AG20443 (cell line): ENCODE measurements around the gene CTR9.

Experiments used
- DNase-seq: peaks from one replicate; pipeline ENCODE4 v3.0.0; 2012; ENCODE audit warnings: low spot score, mixed read lengths

The CTR9 gene

DNA sequence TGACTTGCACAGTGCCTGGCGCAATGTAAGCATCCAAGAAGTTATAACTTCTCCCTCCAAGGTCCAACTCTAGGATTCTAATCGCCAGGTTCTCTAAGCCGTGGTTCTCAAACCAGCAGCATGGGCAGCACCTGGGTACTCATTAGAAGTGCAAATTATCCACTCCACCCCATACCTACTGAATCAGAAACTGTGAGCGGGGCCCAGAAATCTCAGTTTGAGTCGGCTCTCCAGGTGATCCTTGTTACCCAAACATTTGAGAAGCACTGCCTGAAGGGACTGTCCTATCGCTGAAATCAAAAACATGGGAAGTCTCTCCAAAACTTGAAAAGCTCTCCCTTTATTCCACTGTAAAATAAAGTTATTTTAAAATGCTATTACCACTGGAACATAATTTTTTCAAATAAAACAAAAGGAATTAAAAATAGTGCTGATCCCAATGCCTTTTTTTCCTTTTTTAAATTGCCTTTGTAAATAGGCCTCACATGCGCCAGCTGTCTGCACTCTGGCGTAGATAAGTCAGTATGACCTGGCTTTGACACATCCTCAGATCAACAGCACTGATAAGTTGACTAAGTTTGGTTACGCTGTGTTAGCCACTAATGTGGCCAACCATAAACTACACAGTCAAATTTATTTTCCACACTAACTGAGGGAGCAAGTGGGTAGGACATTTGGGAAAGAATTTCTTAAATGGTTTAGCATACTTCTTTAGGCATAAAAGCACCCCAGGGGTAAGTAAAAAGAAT is 8.4 kb upstream of the CTR9 start:
- DNase-seq, result peak; percentile 57

DNA sequence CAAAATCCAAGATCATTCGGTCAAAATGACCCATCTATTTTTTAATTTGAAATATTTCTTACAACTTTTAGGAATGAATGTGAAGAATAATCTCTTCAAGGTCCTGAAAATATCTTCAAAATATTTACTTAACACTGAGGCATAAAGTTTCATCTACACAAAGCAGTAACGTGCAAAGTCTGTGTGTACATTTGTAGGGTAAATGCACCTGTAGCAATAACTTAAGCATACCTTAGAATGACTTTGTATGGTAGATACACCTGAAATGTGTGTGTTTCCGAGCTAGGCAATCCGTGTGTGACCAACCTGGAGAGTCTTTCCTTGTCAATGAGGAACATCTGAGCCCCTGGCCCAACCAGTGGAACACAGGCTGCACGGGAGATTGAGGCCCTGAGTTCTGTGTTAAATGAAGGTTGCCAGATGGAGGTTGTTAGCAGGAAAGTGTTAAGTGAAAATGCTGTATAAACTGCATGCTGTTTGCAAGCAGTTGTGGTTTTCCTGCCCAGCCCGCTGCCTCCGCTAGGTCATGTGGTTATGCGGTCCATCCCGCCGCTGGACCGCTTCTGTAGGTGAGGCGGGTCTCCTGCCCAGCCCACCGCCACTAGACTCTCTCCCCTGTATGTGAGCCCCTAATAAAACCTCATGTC is 7.6 kb upstream of the CTR9 start:
- no peak for DNase-seq

DNA sequence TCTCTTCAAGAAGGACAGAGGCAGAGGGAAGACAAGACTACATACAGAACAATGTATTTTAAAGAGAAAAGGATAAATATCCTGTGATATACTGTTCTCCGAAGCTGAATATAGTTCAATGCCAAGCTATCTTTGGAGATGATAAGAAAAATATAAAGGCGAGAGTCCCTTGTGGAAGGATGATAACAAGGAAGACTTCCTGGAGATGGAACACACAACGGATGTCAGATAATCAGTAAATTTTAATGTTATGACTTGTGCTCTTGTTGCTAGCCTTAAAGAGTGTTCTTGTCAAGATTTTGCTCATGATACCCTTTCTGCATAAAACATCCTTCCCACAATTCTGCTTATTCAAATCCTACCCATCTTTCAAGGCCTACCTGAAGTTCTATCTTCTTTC is 6.8 kb upstream of the CTR9 start:
- DNase-seq, result no peak

DNA sequence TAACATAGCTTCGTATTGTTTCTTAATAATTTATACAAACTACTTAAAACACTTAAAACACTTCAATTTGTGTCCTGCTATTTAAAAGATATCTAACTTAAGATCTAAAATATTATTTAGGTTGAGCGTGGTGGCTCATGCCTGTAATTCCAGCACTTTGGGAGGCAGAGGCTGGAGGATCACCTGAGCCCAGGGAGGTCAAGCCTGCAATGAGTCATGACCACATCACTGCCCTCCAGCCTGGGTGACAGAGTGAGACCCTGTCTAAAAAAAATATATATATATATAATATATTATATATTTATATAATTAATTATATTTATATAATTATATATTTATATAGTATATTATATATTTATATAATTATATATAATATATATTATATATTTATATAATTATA is 4.2 kb upstream of the CTR9 start:
- no peak for DNase-seq

DNA sequence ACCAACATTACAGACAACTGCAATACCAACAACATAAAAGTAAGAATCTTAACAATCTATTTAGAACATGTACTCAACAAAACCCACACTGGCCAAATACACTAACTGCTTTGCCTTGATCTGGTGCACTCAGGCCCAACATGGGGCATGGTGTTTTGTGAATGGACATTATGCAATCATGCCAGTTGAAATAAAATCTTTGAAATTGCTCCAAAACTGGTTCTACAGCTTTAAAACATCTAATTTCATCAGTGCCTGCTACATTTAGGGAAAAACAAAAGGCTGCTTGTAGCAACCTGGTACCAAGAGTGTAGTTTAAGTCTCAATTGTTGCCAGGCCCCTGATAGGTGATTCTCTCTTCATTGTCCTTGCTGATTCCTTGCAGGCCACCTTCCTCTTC is 3.3 kb upstream of the CTR9 start:
- no peak for DNase-seq

DNA sequence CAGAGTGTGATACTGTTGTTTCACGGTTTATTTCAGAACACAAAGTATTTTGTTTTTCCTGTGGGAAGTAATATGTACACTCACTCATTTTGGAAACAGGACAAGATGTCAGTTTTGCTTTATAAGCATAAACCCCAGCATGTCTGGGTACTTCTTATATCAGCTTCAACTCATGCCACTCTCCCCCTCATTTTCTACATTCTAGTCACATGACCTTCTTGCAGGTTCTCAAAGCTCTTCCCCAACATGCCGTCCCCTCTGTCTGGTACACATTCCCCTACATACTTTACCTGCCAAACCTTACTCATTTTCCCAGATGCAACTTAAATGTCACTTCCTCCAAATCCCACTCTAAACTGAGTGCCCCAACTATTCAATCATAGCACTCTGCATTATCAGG is 1.6 kb upstream of the CTR9 start:
- DNase-seq, result no peak

DNA sequence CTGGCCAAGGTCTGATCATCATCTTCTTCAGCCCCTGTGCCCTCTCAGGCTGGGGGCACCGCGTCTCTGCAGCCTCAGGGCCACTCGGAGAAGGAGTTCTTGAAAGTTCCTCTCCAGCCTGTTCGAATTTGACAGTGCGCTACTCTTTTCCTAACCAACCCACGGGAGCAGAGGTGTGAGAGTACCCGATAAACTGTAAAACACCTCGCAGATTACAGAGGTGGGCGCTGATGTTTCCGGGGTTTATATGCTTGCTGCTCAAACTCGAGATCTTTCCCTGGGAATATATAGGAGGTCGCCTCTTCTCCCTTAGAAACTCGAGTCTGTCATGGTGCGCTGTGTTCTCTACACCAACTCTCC is 515 bp downstream of the CTR9 start:
- DNase-seq, result no peak

DNA sequence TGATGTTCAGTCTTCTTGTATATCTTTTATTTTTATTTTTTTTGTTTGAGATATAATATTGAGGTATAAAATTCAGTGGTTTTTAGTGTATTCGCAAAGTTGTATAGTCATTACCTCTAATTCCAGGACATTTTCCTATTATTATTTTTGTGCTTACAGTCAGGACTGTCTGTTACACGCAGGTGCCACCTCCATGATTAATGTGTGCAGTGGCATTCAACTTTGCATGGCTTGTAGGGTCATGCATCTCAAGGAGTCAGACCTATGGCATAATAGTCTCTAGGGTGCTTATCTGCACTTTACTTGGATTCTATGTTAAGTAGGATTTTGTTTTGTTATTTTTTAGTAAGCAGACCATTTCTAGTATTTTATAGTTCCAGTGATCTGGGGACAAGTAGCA is 1.0 kb downstream of the CTR9 start:
- DNase-seq, result no peak

DNA sequence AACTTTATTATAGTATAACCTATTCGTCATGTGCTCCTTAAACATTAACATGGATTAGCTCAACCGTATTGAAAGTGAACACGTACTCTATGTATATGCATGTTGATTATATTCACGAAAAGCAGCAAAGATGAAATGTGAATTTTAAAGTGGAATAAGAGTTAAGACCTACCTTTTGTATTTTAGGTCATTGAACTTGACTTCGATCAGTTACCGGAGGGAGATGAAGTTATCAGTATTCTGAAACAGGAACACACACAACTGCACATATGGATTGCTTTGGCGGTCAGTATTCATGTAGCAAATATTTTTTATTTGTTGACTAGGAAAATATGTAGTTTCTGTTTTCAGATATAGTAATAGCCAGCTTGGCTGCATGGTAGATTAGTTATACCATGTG is 1.4 kb downstream of the CTR9 start:
- DNase-seq, result no peak

DNA sequence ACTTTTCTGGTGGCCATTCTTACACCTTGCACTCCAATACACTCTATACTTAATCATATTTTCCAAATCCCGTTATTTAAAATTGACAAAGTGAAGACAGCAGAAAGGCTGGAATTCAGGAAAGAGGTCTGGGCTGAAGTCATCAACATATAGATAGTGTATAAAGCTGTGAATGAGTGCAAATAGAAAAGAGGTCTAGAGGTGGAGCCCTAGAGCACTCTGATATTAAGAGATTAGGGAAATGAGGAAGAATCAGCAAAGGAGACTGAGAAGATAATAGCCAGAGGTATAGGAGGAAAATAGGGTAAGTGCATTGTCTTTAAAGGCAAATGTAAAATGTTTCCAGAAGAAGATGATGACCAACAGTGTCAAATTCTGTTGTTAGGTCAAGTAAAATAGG is 7.9 kb downstream of the CTR9 start:
- DNase-seq, result no peak

DNA sequence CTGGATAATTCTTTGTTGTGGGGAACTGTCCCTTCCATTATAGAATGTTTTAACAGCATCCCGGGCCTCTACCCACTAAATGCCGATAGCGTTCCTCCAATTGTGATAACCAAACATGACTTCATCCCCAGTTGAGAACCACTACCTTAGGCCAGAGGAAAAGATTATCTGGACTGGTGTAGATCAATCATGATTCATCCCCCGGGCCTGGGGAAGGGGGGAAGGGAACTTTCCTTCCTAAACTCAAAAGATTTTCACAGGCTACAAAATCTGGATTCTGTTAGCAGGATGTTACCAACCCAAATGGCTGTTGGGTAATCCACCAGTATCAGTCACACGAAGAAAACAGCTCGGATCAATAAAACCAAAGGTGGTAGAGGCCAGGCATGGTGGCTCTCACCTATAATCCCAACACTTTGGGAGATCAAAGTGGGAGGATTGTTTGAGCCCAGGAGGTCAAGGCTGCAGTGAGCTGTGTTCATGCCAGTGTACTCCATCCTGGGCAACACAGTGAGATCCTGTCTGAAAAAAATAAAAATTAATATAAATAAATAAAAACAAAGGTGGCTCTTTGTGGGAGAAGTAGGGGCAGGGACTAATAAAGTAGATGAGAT is 10.1 kb downstream of the CTR9 start:
- DNase-seq, result no peak

DNA sequence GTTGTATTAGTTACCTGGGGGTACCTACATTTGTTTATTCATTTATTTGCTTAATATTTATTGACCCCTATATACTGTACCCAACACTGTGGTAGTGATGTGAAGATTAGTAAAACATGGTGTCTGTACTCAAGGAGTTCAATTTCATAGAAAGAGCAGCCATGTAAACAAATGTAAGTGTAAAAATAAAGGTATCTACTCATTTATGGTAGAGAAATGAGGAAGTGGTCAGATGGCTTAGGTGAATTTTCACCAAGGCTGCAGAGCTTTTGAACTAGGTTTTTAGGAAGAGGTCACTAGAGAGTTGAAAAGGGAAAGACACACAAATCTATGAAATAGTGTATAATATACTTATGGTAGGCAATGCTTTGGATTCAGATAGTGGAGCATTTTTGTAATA is 11.1 kb downstream of the CTR9 start:
- DNase-seq, result no peak

DNA sequence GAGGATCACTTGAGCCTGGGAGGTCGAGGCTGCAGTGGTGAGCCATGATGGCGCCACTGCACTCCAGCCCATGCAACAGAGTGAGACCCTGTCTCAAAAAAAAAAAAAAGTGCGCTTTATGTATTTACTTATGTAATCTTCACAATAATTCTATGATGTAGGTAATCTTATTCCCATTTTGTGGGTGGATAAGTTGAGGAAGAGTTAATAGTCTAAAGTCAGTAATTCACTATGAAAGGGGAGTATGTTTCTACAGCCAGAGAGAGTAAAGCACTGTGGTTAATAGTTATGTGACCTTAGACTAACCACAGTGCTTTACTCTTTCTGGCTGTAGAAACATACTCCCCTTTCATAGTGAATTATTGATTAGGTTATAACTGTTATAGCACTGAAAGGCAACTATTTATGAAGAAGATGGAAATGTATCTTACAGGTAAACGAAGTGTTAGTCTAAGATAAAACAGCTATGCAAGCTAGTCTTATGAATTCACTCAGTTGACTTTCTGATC is 11.9 kb downstream of the CTR9 start:
- no peak for DNase-seq

DNA sequence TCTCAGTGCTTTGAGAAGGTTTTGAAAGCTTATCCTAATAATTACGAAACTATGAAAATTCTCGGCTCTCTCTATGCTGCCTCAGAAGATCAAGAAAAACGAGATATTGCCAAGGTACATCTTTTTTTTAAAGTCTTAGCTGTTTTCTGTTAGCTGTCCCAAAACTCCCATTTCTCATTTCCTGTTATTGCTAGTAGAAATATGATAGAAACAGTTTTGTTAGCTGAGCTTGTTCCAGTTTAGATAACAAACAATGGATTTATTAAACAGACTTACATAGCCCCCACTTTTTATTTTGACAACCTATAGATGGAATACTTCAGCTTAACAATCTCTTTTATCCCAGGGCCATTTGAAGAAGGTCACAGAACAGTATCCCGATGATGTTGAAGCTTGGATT is 12.7 kb downstream of the CTR9 start:
- no peak for DNase-seq

DNA sequence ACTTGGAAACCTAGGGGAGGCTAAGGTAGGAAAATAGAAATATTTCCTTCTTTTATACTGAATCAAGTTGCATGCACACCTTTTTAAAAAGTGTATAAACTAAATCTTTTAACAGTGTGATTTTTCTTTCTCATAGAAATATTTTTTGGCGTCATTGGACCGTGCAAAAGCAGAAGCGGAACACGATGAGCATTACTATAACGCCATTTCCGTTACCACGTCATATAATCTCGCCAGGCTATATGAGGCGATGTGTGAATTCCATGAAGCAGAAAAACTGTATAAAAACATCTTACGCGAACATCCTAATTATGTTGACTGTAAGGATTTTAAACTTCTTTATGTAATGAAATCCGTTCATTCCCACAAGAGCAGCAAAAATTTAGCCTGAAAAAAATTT is 13.4 kb downstream of the CTR9 start:
- DNase-seq, result no peak

DNA sequence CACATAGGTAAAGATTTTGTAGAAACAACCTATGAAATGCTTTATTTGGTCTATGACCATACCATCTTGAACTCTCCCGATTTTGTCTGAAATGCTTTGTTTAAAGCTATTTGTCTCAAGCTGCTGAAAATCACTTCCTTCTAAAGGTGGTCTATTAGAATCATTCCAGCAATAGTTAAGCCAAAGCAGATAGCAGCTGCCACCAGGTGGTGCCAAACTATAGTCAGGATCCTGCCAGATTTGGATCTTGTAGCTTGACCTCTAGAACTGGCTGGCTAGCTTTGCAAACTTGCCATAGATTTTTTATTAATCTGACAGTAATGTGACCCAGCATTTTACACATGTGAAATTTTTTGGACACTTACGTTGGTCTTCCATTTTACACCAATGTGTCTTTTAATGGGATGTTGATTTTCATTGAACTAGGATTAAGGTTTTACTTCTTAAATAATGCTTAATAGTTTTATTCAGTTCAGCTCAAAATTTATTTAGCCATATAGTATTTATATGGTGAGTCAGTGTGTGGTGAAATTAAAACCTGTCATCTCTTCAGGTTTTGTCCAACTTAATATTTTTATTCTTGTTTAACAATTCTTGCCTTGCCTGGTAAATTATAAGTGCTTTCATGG is 19.7 kb downstream of the CTR9 start:
- peak; percentile 69 for DNase-seq

DNA sequence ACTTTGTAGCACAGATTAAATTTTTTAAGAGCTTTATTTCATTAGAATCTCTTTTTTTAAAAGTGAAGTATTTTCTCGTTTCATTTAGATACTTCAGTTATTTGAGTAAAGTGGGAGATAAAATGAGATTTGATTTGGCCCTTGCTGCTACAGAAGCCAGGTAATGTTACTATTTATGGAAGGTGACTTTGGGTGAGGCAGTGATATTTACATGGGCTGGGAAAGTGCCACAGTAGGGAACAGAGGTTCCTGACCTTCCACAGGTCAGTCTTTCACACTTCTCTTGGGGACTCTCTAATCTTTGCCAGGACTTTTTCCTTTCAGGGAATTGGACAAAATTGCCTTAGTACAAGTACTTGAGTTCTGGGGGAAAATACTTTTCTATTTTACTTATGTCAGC is 20.4 kb downstream of the CTR9 start:
- DNase-seq, result no peak

DNA sequence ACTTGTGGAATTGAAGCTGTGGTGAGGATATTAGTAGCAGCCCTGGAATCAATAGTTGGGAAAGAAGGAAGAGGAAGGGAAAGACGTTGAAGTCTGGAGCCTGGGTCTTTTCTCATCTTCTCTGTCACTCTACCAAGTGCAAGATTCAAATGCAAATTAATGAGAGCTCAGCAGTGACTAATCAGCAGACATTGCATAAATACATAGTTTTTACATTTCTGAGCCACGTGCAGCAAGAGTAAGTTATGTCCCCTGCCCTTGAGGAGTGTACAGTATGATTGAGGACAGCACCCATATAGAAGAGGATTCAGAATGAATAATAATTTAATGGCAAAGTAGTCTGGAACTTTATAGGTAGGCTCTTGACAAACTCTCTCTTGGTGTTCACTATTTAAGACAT is 23.8 kb downstream of the CTR9 start:
- DNase-seq, result no peak

DNA sequence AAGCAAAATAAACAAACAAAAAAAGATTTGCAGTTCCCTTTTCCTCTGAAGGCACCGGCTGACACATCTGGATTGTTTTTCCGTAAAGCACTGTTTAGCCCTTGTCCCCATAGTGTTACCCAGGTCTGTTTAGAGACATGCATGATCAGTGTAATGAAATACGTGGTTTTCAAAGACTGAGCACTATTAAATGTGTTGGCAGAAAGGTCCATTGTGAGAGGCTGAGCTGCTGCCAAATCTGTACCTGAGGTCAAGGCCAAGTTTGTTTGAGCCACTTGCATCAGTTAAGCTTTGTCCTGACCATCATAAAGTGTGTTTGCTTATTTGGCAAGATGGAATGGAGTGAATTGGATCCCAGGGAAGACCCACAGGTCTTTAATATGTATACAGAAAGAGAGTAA is 26.3 kb downstream of the CTR9 start:
- DNase-seq, result no peak

DNA sequence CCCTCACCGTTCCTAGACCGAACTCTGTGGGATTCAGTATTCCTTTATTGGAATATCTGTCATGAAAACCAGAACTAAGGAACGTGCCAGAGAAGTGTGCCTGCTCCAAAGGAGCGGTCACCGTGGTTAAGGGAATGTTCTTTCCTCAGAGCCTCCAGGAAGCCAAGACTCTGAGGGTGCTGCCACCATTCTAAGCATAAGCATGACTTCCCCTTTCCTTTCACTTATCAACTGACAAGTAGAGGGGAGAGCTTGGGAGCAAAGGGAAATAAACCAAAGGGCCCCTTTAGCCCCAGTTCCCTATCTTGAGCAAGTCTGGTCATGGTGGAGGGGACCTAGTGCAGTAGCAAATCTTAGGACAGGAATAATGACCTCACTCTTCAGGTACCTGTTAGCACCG is 26.8 kb downstream of the CTR9 start:
- peak; percentile 28 for DNase-seq

DNA sequence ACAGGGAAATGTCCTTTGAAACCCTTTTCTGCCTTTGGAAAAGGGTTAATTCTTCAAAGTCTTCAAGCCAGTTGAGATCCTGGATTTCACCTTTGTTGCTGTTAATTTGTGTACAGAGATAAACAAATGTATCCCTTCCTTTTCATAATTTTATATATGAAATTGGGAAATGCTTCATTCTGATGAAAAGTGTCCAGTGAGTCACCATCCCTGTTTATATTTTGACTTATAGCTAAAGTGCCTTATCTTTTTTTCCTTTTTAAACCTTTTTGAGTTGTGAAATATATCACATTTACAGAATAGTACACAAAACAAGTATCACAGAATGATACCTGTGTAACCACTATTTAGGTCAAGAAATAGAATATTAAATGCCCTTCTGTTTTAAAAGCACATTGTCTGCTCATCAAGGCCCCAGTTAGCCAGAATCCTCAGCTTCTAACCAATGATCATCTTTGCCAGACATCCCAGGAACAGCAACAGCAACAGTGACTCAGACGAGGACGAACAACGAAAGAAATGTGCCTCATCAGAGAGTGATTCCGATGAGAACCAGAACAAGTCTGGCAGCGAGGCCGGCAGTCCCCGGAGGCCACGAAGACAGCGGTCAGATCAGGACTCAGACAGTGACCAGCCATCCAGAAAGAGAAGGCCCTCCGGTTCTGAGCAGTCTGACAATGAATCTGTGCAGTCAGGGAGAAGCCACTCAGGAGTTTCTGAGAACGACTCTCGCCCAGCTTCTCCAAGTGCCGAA is 27.3 kb downstream of the CTR9 start:
- peak; percentile 96 for DNase-seq

DNA sequence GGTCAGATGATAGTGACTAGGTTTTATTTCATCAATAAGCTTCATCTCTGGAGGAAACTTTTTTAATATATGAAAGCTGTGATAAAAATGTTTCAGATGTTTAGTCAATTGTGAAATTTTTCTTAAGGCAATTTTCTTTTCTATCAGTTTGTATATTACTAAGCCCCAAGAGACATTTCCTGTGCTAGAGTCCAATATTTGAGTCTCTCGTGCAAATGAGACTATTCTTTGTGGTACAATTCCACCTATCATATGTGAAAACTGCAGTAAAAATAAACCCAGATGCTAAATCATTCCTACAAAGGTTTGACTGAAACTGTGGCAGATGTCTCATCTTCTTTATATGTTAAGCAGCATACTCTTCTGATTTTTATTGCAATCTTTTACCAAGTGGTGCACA is 28.0 kb downstream of the CTR9 start:
- DNase-seq, result no peak
